Fibroblast of the conjunctiva (primary cell): Measurements from ENCODE around the gene SELENOO.

Source experiments
- DNase-seq: peaks from one replicate; pipeline ENCODE4 v3.0.0-alpha.2; 2010; ENCODE audit warnings: low read depth

Gene SELENOO

DNA sequence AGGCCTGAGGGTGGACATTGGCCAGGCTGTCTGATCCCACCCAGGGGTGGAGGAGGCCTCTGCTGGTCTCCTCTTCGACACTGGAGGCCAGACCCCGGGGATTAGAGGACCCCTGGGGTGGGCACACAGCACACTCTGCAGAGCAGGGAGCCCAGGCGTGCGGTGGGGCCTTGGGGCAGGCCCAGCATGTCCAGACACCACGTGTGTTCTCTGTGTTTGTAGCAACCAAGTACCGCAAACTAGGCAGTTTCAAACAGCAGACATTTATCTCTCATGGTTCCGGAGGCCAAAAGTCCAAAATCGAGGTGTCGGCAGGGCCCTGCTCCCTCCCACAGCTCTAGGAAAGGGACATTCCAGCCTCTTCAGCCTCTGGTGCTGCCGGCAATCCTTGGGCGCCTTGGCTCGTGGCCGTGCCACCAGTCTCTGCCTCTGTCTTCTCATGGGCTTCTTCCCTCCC lies 28.8 kb upstream of the SELENOO start:
- DNase-seq, result no peak

DNA sequence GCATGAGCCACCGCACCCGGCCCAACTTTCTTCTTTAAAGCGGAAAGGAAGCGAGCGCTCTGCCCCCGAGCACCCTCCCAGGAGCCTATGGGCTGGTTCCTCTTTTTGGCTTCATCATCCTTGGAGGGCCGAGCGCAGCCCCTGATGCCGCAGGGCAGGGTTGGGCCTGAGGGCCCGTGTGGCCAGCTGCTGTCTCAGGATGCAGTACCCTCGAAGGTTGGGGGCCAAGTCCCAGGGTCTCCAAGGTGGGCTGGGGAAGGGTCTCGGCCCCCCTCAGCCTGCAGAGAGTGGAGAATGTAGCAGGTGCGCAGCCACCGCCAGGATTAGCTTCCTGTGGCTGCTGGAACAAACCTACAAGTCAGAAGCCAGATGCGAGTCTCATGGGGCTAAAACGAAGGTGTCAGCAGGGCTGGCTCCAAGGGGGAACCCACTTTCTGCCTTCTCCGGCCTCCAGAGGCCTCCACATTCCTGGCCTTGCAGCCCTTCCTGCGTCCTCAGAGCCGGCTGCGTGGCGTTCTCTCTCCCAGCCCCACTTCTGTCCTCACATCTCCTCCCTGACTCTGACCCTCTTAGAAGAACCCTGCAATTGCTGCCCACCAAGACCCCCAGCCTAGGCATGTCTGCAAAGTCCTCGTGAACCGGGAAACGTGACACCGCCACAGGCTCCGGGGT lies 27.4 kb upstream of the SELENOO start:
- no peak for DNase-seq

- no peak for DNase-seq
Measured at GRCh38 chr22:50173983-50174355, 26.8 kb upstream of the SELENOO start.

DNA sequence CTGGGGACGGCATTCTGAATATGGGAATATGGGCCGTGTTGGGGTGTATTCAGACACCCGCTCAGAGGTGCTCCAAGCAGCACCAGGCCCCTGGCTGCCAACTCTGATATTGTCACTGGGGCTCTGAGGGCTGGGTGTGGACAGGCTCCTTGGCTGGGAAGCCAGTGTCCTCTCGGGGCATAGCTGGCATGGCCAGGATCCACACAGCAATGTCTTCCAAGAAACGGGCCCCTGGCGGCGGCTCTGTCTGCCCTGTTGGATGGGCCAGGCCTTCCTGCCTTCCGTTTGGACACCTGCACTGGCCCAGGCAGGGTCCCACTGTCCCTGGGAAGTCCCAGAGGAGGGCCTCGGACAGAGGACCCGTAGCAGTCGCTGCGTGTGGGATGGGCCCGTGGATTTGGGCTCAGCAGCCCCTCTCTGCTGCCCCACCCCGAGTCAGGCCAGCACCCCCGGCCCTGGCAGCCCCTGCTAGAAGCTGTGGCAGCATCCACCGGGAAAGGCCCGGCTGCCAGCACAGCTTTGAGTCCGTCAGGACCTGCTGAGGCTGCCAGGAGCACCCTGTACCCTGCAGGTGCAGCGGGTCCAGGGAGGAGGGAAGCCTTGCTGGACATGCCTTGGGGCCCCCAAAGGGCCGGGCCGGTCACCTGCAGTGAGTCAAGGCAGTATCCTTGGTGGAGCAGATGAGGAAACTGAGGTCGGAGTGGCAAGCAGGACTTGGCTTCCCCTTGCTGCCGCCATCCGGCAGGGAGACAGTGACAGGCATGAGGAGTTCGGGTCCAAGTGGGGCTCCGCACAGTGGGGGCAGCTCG lies 26.2 kb upstream of the SELENOO start:
- no peak for DNase-seq

DNA sequence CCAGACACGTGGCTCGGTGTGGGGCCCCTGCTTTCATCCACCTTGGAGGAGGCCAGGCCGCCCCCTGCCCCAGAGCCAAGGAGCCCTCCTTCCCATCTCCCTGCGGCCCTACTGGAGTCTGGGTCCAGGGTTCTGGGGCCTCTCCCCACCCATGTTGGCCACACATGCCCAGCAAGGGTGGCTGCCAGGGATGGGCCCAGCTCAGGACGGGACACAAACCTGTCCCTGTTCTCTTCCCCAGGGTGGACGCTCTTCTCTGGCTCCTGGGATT lies 25.7 kb upstream of the SELENOO start:
- DNase-seq, result no peak

DNA sequence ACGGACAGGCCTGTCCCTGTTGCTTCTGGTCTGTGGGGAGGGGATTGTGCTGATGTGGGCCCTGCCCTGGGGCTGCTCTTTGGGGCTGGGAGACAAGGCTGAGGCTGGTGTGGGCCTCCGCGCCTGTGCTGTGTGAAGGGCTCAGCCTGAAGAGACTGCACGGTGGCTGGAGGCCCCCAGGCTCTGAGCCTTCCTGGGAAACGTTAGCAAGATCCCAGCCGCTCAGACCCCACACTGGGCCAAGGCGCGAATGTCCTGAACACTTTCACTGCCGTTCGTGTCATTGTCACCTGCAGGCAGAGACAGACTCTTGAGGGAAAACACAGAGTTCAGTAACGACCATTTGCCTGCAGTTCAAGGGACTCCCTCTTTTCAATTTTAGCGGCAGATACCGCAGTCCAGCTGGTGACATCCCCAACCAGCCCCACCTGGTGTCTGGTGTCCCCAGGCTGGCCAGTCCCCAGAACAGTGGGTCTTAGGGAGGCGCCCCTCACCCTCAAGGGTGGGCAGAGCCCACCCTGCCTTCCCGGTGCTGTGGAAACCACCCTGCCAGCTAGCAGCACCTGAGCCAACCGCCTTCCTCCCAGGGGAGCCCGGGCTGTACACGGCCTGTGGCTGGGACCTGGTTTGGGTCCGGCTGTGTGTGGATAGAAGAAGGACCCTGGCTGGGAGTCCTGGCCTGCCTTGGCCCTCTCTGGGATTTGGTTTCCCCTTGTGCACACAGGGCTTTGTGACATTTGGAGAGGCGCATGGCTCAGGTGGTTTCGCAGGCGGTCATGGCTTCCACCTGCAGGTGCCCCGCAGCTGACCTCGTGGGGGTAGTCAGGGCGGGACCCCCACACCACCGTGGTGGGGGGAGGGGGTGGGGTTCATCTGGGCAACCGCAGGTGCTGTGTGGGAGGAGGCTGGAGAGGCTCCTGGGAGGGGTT lies 24.6 kb upstream of the SELENOO start:
- DNase-seq, result no peak

DNA sequence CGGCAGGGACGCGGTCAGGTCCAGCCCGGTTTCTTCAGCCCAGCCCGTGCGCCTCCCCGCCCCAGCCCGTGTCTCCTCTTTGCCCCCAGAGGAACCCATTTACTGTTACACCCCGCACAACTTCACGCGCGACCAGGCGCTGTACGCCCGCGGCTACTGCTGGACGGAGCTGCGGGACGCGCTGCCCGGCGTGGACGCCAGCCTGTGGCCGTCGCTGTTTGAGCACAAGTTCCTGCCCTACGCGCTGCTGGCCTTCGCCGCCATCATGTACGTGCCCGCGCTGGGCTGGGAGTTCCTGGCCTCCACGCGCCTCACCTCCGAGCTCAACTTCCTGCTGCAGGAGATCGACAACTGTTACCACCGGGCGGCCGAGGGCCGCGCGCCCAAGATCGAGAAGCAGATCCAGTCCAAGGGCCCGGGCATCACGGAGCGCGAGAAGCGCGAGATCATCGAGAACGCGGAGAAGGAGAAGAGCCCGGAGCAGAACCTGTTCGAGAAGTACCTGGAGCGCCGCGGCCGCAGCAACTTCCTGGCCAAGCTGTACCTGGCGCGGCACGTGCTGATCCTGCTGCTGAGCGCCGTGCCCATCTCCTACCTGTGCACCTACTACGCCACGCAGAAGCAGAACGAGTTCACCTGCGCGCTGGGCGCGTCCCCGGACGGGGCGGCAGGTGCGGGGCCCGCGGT lies 23.8 kb upstream of the SELENOO start:
- no peak for DNase-seq

- DNase-seq, result no peak
Measured at GRCh38 chr22:50177537-50178470, 23.0 kb upstream of the SELENOO start.

- DNase-seq, result no peak
Measured at GRCh38 chr22:50178471-50178864, 22.3 kb upstream of the SELENOO start.

GRCh38 chr22:50178871-50179869 lies 21.6 kb upstream of the SELENOO start:
- DNase-seq, result no peak

- DNase-seq, result no peak
Measured at GRCh38 chr22:50179937-50180726, 20.7 kb upstream of the SELENOO start.

DNA sequence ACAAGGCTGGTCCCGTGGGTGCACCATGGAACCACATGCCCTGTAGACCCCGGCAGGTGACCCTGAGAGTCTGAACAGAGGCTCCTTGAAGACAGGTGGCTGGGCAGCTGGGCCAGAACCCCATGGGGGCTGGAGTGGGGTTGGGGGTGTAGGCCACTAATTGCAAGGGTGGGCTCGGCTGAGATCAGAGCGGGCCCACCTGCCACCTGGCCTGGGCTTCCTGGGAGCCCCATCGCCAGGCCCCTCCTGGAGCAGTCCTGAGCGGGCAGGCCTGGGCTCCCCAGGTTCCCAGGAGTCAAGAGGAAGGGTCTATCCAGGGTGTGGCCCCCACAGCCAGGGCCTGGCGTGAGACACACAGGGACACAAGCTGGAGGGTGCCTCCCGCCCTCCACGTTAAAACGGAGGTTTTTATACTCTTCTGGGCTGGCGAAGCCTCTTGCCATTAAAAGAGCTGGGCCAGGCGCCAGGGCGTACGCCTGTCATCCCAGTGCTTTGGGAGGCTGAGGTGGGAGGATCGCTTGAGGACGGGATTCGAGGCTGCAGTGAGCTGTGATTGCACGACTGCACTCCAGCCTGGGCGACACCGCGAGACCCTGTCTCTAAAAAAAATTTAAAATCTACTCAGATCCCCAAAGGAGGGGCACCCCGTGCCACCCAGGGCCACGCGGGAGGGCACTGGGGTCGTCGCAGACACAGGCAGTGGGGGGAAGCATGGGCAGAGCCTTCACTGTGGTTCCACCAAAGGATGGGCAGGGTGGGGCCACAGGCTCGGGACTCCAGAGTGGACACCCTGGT lies 19.9 kb upstream of the SELENOO start:
- no peak for DNase-seq

DNA sequence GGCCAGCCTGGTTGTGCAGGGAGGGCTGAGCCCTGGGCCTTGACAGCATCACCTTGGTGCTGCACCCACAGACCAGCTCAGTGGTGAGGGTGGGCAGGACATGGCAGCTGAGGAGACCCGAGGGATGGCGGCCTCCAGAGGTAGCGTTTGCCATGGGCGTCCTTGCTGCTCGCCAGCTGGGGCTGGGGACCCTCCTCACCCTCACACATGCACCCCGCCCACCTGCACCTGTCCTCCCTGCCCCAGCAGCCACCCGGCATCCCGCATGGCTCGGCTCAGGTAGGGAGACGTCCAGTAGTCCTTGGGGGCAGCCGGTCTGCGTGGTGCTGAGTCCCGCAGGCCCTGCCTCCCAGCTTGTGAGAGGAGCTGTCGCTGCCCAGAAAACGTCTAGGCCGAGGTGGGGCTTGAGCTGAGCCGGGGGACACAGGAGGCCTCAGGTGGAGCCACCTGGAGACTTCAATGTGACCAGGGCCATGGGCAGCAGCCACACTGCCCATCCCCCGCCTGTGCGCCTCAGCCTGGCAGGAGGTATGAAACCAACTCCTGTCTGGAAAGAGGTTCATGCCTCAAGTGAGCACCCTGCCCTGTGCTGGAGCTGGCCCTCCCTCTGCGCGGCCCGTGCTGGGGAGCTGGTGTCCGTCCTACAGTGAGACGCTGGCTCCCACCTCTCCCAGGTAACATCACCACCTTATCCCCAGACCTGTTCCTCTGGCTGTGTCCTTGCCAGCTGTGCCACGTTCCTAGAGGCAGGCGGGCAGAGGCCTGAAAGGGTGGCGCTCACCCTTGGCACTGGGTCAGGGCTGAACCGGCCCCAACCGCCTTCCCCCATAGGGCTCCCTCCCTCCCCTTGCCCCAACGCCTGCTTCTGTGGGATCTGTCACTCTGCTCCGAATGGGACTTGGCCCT lies 18.4 kb upstream of the SELENOO start:
- DNase-seq, result no peak

GRCh38 chr22:50183141-50183971 lies 17.5 kb upstream of the SELENOO start:
- no peak for DNase-seq

DNA sequence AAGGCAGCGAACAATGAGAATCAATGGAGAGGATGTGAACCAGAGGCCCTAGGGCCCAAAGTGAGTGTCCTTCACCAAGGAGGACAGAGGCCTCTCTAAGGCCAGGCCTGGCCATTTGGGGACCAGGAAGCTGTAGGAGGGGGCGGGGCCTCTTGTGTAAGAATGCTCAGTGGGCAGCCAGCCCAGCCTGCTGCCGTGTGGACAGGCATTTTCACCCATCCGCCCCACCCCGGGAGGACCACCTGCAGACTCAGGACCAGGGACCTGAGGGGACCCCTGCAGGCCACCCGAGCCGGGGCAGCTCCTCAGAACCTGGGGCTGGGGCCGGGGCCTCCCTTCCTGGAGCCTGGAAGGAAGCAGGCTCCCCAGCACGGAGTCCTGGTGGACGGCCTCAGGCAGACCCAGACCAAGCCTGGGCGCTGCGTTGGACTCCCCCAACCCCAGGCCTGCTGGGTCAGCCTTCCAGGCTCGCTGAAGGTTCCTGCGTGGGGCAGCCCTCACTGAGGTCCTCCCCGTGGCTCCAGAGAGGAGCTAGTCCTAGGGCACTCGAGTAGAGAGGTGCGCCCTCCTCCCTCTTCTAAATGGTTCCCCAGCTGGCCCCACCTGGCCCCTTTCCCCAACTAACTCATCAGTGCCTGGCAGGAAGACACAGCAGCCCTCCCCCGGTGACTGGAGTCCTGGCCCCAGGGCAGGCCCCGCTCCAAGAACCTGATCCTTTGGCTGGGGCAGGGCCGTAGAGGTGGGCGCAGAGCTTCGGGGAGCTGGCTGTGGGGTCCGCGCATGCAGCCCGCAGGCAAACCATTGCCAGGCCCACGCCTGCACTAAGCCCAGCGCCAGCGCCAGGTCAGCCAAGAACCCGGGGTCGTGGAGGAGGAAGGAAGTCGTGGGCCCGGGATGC lies 16.6 kb upstream of the SELENOO start:
- DNase-seq, result peak; percentile 35
